Stomach (tissue), 9 donors: ENCODE data around the gene FIBP. TPM values are rescaled to one million over a fixed set of nuclear protein-coding genes. Genes with fewer than 3 reads are reported as not detected.

Source experiments
- DNase-seq, 2 donors: peaks; one replicate each; pipeline versions ENCODE4 v3.0.0 to v3.0.0-alpha.2; 2013 to 2019
- H3K27ac ChIP-seq, 5 donors: fragments of 200-600 bp in 4 of 5; sonication (generic) in 4 of 5; one replicate each; pipeline ENCODE4 v1.5.1; 2013 to 2019; ENCODE audit warnings: mild to moderate bottlenecking in 1 of 5, moderate library complexity in 1 of 5
- H3K27me3 ChIP-seq, 3 donors: fragments of 200-600 bp; sonication (generic); one replicate each; pipeline ENCODE4 v1.5.1; 2017 to 2019; ENCODE audit warnings: mixed run types in 1 of 3
- H3K36me3 ChIP-seq, 4 donors: fragments of 200-600 bp; sonication (generic); 1 replicate in 3 of 4; 2 replicates in 1 of 4; pipeline ENCODE4 v1.5.1; 2016 to 2019
- H3K4me1 ChIP-seq, 4 donors: fragments of 200-600 bp; sonication (generic); one replicate each; pipeline ENCODE4 v1.5.1; 2016 to 2019
- H3K4me3 ChIP-seq, 4 donors: fragments of 200-600 bp; sonication (generic) in 3 of 4; one replicate each; pipeline ENCODE4 v1.5.1; 2016 to 2019; ENCODE audit warnings: mild to moderate bottlenecking in 1 of 4
- H3K9me3 ChIP-seq, 4 donors: fragments of 200-600 bp; sonication (generic); one replicate each; pipeline ENCODE4 v1.5.1; 2016 to 2019
- EP300 ChIP-seq: sonication (generic); formaldehyde crosslinking; IDR thresholded peaks from one replicate; pipeline ENCODE4 v1.6.1; 2017; ENCODE audit warnings: antibody characterized with exemption
- POLR2A ChIP-seq, 4 donors: fragments of 450-650 bp; IDR thresholded peaks; one replicate each; pipeline ENCODE4 v1.6.1; 2016; ENCODE audit warnings: antibody characterized with exemption in 4 of 4, control low read depth in 2 of 4, mild to moderate bottlenecking in 1 of 4, moderate library complexity in 1 of 4
- POLR2AphosphoS5 ChIP-seq, 3 donors: sonication (generic); formaldehyde crosslinking; IDR thresholded peaks; one replicate each; pipeline ENCODE4 v1.6.1; 2016; ENCODE audit warnings: antibody characterized with exemption in 3 of 3
- WGBS, 5 donors: extraction: QIAGEN DNeasy Blood & Tissue Kit in 3 of 5; methylation state at CpG; one replicate each; pipeline versions ENCODE4 v1.1.5 to v1.1.7; 2013 to 2018; 5-methylcytosine and 5-hydroxymethylcytosine counted together
- intact Hi-C: fragments of 100-400 bp; cut with DNase I; formaldehyde crosslinking; loops from one replicate; pipeline ENCODE4 v1.15.1; 2023; ENCODE audit warnings: low total_unique reads
- polyA plus RNA-seq, 3 donors: library from polyadenylated mRNA; stranded (reverse); fragments of 200-250 nt; gene quantifications; one replicate each; pipeline ENCODE4 v1.2.3, GENCODE V29; 2013
- total RNA-seq, 5 donors: library from RNA; depleted of rRNA; stranded (reverse); fragments of >200 nt; gene quantifications; one replicate each; pipeline versions ENCODE4 v1.1.0 to v1.2.3, GENCODE V29; 2014 to 2016
- TF ChIP-seq, protein P1 (sequence below), 7 experiments: fragments of 450-650 bp in 4 of 7; fragments of 200-600 bp in 3 of 7; sonication (generic) in 3 of 7; IDR thresholded peaks; one replicate each; pipeline ENCODE4 v1.5.1; 2016 to 2019; ENCODE audit warnings: antibody characterized with exemption in 7 of 7, control low read depth in 2 of 7, mild to moderate bottlenecking in 1 of 7
- donor health status: healthy with polysubstance abuse.
- donor health status: Bipolar disorder and iron deficiency.
- donor health status: healthy.

FIBP gene
- total and polyA plus RNA-seq, 8 donors, result 25.4 to 488 (median 70.2) TPM

GRCh38 chr11:65886826-65887722, 1.2 kb downstream of the FIBP start:
- Histone ChIP-seq H3K27ac (peak overlapping the region in 4 of 5 donors; percentile 94 to 98 (median 96)), H3K36me3 (peaks cover 20 to 45% (median 42%) of the 10 kb centered on the region in 4 donors), H3K4me3 (peak overlapping the region; percentile 60 to 83 (median 80)), H3K4me1 (peaks cover 52 to 72% (median 67%) of the 10 kb centered on the region in 4 donors), H3K9me3 (no peaks in the 10 kb centered on the region), H3K27me3 (no peaks in the 10 kb centered on the region)
- intact Hi-C loops, result no loop called here
- TF ChIP-seq POLR2AphosphoS5 (IDR thresholded peaks at IDR 0.05) (no peak), EP300 (no peak), POLR2A (IDR thresholded peaks at IDR 0.05) (no peak)
- TF ChIP-seq, protein P1, sequence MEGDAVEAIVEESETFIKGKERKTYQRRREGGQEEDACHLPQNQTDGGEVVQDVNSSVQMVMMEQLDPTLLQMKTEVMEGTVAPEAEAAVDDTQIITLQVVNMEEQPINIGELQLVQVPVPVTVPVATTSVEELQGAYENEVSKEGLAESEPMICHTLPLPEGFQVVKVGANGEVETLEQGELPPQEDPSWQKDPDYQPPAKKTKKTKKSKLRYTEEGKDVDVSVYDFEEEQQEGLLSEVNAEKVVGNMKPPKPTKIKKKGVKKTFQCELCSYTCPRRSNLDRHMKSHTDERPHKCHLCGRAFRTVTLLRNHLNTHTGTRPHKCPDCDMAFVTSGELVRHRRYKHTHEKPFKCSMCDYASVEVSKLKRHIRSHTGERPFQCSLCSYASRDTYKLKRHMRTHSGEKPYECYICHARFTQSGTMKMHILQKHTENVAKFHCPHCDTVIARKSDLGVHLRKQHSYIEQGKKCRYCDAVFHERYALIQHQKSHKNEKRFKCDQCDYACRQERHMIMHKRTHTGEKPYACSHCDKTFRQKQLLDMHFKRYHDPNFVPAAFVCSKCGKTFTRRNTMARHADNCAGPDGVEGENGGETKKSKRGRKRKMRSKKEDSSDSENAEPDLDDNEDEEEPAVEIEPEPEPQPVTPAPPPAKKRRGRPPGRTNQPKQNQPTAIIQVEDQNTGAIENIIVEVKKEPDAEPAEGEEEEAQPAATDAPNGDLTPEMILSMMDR (IDR thresholded peaks at IDR 0.05), result no peak
- 69 to 82% (median 76%) methylated on average over 14 of the region's 14 CpGs for WGBS, 5 donors
- DNase-seq, result no peak

- peaks cover 20 to 54% (median 45%) of the 10 kb centered on the region in 4 donors for H3K36me3 ChIP-seq
- TF ChIP-seq, protein P1 (IDR thresholded peaks at IDR 0.05), result no peak
- TF ChIP-seq POLR2AphosphoS5 (IDR thresholded peaks at IDR 0.05) (no peak), EP300 (no peak), POLR2A (IDR thresholded peaks at IDR 0.05) (no peak)
- intact Hi-C loops, result no loop called here
- 79 to 90% (median 87%) methylated on average over 11 to 12 of the region's 12 CpGs for WGBS, 5 donors
- H3K27me3 ChIP-seq, result no peaks in the 10 kb centered on the region
- H3K27ac ChIP-seq, result peak overlapping the region in 3 of 5 donors; percentile 27 to 98 (median 94)
- DNase-seq, result no peak
- no peaks in the 10 kb centered on the region for H3K9me3 ChIP-seq
- H3K4me1 ChIP-seq, result peaks cover 41 to 61% (median 56%) of the 10 kb centered on the region in 4 donors
- no peak overlapping the region for H3K4me3 ChIP-seq
Observed at GRCh38 chr11:65885808-65886536, 2.3 kb downstream of the FIBP start.

- Histone ChIP-seq H3K4me3 (no peak overlapping the region), H3K36me3 (peaks cover 20 to 54% (median 45%) of the 10 kb centered on the region in 4 donors), H3K9me3 (no peaks in the 10 kb centered on the region), H3K27ac (peak overlapping the region in 2 of 5 donors; percentile 10 to 17), H3K4me1 (peaks cover 37 to 58% (median 52%) of the 10 kb centered on the region in 4 donors), H3K27me3 (no peaks in the 10 kb centered on the region)
- no peak for DNase-seq
- no peak for TF ChIP-seq POLR2A (IDR thresholded peaks at IDR 0.05)
- TF ChIP-seq POLR2AphosphoS5 (IDR thresholded peaks at IDR 0.05), result no peak
- no peak for TF ChIP-seq EP300
- TF ChIP-seq, protein P1 (IDR thresholded peaks at IDR 0.05), result no peak
- WGBS, 5 donors, result 89 to 95% (median 93%) methylated on average over 7 of the region's 7 CpGs
- intact Hi-C loops, result no loop called here
Observed at GRCh38 chr11:65885231-65885630, 3.0 kb downstream of the FIBP start.

- Histone ChIP-seq H3K4me3 (no peak overlapping the region), H3K9me3 (no peaks in the 10 kb centered on the region), H3K27me3 (no peaks in the 10 kb centered on the region), H3K36me3 (peaks cover 20 to 54% (median 45%) of the 10 kb centered on the region in 4 donors), H3K4me1 (peaks cover 32 to 52% (median 47%) of the 10 kb centered on the region in 4 donors), H3K27ac (peak overlapping the region in 4 of 5 donors; percentile 10 to 51 (median 26))
- WGBS, 5 donors, result 18 to 21% (median 19%) methylated on average over 8 to 9 of the region's 9 CpGs; no CpG with 5 or more reads in 1 of the 5 donors
- intact Hi-C loops, result loop anchor here (5.0 kb wide), 1 partner anchor 78 kb away; the partner anchor contains the start of gene SART1
- DNase-seq, result peak; percentile 83 to 91
- TF ChIP-seq POLR2A (IDR thresholded peaks at IDR 0.05), result no peak
- TF ChIP-seq, protein P1 (IDR thresholded peaks at IDR 0.05), result peak in 5 of 7 experiments; percentile 96 to 99 (median 97)
- TF ChIP-seq POLR2AphosphoS5 (IDR thresholded peaks at IDR 0.05), result peak; percentile 28 to 87 (median 44)
- TF ChIP-seq EP300, result no peak
Observed at GRCh38 chr11:65884716-65885092, 3.6 kb downstream of the FIBP start.
